HPDE6-E6E7 (cell line): ENCODE data around the gene GALNT16.
"Not testable (repeated sequence)": the region's sequence is repeated elsewhere in the genome, so short reads cannot be mapped to it uniquely, and the experiment has no call there.

ENCODE experiments used
- DNase-seq: peaks from one replicate; pipeline ENCODE4 v3.0.0; 2011; ENCODE audit warnings: missing footprints; ENCODE audit errors: extremely low spot score

The GALNT16 gene

DNA sequence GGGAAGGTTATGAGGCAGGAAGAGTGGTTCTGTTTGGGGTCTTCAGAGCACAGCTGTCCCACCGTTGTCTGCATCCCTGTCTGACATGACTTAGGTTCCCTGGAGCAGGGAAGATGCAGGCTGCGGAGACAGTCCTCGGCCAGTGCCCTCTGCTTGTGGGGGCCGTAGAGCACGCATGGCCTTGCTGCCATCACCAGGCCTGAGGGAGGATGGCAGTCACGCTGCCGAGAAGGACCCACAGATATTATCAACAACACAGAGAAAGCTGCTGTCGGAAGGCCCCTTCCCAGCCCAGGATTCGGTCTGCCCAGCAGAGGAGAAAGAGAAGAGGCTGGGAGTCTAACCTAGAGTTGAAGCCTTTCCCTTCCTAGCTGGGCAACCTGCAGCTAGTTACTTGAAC, 103.1 kb downstream of the GALNT16 start:
- no peak for DNase-seq

DNA sequence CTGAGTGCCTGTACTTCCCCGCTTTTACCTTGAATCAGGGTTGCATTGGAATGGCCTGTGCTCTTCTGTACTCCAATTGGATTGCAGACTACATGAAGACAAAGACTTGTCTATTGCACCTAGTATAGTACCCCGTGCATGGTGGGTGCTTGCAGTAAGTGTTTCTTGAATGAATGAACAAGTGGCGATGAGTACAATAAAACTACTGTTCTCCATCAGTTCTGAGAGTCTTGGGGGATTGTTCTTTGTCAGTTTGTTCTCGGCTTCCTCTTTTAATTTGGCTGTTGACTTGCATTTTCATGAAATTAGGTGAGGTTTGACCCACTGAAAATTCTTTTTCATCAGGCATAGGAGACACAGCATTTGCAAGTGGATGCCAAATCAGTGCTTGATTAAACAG, 104.0 kb downstream of the GALNT16 start:
- DNase-seq, result no peak

DNA sequence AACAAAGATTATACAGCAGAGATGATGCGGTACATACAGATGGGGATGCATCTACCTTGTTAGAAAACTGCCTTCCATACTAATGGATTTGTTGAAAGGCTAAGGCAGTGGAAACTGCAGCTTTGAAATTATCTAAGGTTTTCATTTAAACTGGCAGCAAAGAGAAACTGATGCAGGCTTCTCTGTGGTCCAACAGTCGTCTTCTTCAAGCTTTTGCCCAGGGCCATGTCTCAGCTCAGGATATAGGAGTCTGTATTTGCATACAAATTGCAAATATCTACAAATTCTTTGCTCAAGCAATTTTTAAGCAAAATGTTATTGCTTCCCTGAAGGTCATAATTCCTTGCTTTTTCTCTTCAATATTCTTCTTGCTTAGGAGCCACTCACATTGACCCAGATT, 104.4 kb downstream of the GALNT16 start:
- no peak for DNase-seq

DNA sequence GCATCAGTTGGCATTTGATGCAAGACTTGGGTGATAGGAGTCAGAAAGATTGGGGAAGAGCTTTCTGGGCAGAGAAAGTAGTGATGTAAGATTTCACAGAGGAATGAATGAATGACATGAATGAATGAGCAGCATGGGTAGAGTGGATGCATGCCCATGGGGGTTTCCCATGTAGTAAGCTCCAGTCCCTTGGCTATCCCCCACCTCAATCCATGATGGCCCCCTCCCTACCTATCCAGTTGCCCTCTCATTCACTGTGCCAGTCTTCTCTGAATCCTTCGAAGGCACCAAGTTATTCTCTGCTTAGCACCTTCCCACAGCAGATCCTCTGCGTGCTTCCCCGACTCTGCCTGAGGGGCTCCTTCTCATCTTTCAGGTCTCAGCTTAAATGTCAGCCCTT, 106.1 kb downstream of the GALNT16 start:
- DNase-seq, result no peak

DNA sequence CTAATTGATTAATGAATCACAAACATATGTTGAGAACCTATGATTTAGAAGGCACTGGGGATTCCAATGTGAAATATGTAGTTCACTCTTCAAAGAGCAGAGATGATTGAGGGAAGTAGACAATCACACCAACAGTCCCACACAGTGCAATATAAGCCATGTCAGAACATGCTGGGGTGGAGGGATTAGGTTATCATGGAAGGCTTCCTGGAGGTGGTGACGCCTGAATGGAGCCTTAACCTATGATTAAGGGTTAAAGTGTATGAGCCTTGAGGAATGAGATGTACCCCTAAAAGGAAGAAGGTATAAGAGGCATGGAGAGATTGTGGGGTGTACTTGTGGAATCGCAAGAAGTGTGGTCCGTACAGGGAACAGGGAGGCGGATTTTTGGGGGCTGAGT, 106.8 kb downstream of the GALNT16 start:
- DNase-seq, result no peak

DNA sequence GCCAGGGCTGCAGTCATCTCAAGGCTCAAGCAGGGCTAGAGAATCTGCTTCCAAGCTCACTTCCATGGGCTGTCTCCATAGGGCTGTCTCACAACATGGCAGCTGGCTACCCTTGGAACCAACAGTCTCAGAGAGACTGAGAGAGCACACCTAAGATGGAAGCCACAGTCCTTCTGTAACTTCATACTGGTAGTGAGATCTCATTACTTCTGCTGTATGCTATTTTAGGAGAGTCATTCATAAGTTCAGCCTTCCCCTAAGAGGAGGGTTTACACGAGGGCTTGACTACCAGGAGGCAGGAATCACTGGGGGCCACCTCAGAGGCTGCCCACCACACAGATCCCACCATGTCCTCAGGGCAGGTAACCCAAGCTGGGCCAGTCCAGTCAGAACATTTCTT, 108.4 kb downstream of the GALNT16 start:
- no peak for DNase-seq

DNA sequence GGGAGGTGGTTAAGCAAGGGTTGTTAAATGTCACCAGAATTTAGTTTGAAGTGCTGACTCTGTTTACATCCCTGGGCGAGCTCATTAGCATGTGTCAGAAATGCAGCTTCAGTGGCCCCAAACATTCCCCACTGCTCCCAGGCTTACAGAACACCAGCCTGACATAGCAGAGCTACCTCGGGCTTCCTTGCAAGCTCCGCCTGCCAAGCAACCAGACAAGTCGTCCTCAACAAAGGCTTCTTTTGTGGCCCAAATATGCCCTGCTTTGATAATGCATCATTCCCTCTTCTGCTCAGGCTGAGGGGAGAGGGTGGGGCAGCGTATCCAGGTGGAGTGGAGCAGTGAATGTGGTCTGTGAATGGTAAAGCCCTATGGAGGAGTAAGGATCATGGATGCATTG, 110.1 kb downstream of the GALNT16 start:
- DNase-seq, result no peak

DNA sequence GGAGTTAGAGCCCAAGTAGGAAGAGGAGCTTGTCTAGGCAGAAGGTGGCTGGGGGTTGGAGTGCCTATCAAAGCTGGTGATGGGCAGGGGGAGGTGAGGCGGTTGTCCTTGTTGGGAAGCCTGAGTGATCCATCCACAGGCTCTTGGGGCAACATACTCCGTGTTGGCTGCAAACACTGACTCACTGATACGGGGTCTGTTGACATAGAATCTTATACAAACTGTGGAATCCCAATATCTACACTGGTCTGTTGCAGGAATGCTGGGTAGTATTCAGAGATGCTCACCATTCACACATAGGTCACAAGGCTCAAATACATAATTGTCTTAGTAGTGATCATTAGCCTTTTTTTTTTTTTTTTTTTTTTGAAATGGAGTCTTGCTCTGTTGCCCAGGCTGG, 112.2 kb downstream of the GALNT16 start:
- no peak for DNase-seq

DNA sequence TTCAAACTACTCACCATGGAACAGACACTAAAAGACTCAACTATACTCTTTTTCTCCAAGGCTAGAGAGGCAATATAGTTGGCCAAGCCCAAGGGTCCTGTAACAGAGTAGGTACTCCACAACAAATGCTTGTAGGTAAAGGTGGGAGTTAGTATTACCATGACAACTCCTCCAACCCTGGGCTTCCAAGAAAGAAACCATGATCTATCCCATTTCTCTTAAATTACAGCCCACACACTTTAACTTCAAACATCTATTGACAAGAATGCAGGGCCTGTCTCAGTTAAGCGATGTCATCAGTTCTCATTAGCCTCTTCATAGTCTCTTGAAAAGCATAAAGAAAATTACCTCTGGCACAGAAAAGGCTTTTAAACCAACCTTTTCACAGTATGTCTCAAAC, 113.1 kb downstream of the GALNT16 start:
- no peak for DNase-seq

DNA sequence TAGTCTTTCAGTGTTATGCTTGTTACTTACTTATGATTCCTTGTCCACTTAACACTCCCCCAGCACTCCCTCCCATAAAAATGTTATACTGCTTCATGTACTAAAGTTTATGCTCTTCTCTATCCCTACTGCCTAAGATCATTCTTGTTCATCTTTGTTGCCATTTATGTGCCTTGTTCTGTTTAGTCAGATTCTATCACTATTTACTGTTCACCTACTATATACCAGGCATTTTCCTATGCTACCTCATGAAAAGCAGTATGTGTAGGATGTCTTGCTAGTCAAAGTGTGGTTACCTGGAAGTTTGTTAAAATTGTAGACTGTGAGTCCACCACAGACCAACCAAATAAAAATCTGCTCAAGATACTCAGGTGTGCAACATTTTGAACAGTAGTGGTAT, 114.3 kb downstream of the GALNT16 start:
- no peak for DNase-seq

DNA sequence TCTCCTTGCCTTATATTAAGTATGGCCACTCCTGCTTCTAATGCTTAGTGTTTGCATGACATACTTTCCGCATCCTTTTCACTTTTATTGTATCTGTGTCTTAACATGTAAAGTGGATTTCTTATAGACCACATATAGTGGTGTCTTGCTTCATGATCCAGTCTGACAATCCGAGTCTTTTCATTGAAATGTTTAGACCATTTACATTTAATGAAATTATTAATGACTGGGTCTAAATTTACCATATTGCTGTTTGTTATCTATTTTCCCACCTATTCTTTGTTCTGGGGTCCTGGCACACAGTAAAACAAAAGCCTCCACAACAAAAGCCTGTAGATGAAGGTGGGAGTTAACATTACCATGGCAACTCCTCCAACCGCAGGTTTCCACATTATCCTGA, 115.2 kb downstream of the GALNT16 start:
- no peak for DNase-seq

DNA sequence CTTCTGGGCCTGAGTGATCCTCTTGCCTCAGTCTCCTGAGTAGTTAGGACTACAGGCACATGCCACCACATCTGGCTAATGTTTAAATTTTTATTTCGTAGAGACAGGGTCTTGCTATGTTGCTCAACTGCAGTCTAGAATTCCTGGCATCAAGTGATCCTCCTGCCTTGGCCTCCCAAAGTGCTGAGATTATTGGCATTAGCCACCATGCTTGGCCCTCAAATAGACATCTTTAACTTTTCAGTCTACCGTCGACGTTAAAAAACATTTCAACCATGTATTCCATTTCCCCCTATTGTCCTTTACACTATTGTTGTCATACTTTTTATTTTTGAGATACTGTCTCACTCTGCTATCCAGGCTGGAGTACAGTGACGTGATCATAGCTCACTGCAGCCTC, 115.8 kb downstream of the GALNT16 start:
- DNase-seq, result no peak

DNA sequence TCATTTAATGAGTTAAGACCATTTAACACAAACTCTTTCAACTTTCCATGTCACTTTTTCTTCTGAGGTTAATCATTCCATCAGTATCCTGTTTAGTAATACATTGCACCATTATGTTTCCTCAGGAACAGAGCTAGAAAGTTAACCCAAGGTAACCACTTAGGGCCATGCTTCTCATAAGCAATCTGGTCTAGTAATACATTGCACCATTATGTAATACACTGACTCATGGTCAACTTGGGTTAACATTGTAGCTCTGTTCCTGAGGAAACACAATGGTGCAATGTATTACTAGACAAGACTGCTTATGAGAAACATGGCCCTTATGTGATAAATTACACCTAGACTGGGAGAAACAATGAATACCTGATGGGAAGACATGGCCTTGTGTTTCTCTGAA, 116.5 kb downstream of the GALNT16 start:
- DNase-seq, result no peak

DNA sequence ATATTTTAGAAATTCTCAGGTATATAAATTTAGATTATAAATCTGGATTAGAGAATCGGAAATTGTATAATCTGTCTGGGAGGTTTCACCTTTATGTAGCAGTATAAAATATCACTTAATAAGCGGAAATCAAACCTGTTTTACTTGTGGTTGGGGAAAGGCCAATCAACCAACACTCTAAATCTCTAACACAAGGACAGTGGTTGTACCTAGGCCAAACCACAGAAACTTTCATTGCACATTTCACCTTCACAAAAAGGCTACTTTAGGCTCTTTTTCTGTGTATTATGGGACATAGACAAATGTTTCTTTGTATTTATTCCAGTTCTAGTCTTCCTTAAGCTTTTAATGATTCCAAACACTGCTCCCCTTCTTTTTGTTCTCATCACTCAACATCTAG, 118.3 kb downstream of the GALNT16 start:
- no peak for DNase-seq

DNA sequence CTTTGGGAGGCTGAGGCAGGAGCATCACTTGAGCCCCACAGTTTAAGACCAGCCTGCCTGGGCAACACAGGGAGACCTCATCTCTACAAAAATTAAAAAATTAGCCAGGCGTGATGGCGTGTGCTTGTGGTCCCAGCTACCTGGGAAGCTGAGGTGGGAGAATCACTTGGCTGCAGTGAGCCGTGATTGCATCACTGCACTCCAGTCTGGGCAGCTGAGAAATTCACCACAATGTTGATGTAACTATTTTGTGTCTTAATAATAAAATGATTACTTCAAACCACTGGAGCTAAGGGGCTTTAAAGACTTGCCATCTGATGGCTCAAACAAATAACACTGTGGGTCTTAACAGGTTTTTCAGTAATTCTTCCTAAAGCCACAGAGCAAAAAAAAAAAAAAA, 127.4 kb downstream of the GALNT16 start:
- DNase-seq, result no peak

DNA sequence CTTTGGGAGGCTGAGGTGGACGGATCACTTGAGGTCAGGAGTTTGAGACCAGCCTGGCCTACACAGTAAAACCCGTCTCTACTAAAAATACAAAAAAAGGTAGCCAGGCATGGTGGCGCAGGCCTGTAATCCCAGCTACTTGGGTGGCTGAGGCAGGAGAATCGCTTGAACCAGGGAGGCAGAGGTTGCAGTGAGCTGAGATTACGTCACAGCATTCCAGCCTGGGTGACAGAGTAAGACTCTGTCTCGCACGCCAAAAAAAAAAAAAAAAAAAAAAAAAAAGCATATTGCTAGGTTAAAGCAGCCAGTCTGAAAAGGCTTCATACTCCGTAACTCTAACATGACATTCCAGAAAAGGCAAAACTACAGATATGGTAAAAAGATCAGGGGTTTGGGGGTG, 131.4 kb downstream of the GALNT16 start:
- not testable (repeated sequence) for DNase-seq

DNA sequence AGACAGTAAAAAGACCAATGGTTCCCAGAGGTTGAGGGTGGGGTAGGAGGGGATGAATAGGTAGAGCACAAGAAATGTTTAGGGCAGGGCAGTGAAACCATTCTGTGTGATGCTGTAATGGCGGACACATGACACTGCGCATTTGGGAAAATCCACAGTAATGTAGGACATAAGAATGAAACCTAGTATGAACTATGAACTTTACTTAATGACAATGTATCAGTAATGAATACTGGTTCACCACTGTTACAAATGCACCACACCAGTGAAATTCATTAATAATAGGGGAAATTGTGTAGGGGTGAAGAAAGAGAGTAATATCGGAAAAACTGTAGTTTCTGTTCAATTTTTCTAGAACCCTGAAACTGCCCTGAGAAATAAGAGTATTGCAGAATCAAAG, 132.5 kb downstream of the GALNT16 start:
- DNase-seq, result no peak

DNA sequence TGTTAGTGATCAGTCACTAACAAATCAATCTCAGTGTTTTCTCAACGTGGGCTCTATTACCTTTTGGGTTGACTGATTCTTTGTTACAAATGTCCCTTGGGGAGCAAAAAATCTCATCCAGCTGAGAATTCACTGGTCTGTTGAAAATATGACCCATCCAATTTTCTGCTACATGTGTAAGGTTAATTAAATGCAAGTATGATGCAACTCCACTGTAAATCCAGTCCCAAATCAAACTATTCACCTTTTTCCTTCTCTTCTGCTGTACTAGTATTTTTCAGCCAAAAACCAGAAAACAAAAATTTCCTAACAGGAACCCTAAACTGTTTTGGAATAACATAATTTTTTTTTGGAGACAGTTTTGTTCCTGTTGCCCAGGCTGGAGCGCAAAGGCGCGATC, 136.0 kb downstream of the GALNT16 start:
- no peak for DNase-seq

DNA sequence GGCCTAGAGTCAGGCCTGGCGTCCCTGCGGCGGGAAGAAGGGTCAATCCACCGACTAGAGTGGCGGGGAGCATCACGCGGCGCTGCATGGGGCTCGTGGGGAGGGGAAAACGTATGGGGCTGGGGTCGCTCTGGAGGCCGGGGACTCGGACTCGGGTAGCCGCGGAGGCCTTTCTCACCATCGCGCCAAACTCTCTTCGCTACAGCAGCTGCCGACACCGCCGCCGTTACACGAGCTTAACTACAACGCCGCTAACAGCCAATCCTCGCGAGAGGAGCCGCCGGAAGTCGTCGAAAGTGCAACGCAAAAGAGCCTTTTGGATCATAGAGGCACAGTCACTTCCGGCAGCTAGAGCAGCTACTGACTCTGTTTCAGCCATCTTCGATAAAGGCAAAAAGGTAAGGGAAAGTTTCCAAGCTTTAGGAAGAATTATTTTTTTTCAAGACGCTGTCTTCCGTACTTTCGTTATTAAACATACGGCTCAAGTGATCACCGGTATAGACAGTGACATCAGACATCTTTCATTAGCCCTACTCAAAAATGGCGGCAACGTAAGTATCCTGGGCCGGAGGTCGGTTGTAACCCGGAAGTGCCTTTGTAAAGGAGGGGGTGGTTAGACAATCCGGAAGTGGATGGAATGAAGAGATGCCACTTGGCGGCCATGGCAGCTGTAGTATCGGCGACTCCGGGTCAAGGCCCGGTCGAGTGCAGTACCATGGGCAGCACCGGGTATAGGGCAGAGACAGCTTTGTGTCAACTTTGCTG, 138.3 kb downstream of the GALNT16 start, which contains the start of the genes ERH and SLC39A9:
ERH (minus strand) TSS at position 247 of the 765 bp plus-strand sequence; CDS start at position 181, 66 bp downstream.
SLC39A9 (plus strand) TSS at position 640 of the 765 bp plus-strand sequence. CDS start 678 bp downstream, outside the sequence.
- DNase-seq, result peak; percentile 91

DNA sequence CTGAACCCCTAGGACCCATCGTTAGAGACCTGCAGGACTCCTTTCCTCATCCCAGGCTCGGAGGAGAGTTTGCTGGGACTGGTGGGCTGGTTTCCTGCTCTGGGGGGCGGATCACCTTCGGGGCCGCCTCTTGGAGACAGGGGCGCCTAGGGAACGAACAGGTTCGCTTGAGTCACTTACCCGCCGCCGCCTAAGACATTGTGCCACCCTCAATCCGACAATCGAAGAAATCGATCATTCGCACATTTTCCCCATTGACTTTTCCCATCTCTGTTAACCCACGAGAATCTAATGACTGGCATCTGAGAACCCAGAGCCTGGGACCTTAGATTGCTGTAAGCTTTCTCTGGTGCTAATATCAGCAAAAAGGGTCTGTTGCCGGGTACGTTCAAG, 138.9 kb downstream of the GALNT16 start:
- no peak for DNase-seq

DNA sequence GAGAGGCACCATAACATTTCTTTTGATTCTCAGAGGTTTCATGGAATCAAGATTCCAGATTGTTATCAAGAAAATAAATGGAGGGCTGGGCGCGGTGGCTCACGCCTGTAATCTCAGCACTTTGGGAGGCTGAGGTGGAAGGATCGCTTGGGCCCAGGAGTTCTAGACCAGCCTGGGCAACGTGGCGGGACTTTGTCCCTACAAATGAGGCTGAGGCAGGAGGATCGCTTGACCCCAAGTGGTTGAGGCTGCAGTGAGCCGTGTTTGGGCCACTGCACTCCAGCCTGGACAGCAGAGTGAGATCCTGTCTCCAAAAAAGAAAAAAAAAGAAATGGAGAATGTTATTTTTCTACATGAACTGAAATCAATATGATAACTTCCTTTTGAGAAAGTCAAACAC, 139.8 kb downstream of the GALNT16 start:
- no peak for DNase-seq

DNA sequence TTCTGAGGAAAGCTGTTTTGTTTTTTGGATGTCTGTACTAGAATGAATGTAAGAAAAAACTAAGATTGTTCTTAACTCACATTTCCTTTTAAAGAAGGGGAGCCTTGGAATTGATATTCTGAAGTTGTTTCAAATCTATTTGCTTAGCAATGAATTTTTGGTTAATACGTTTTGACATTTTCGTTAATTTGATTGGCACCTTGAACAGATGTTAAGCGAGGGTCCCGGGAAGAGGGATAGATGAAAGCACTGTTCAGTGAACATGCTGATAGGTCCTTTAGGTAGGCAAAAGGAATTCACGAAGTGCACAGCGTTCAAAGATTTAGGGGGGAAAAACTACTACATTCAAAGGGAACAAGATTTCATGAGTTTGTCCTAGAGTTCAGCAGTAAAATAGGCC, 140.2 kb downstream of the GALNT16 start:
- no peak for DNase-seq

DNA sequence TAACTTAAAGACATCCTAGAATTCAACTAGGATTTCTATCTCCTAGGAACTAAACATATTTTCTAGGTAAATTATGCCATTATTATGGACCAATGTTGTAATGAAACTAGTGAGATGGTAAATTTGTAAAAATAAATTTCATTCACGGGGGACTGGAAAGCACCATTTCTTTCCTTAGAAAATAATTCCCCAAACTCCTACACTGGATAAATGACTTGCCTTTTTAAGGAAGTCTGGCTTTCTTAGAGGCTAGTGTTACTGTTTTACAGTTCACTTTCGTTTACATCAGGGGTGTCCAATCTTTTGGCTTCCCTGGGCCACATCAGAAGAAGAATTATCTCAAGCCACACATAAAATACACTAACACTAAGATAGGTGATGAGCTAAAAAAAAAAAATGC, 141.9 kb downstream of the GALNT16 start:
- no peak for DNase-seq

DNA sequence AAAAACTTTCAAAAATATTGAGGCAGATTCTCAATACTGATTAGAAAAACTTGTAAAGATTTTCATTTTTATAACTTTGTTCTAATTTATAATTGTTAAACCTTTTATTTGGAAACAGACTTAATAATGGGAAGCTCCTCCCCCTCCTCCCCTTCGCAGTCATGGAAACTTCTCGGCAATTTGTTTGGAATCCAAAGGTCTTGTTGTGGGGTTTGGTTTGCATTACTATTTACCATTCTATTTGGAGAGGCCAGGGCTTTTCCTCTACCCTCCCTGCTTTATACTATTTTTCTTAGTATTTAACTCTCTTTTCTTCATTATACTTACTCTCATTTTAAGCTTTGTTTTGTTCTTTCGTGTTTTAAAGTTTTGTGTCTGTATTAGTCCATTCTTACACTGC, 144.5 kb downstream of the GALNT16 start:
- DNase-seq, result no peak
